Measurements from ENCODE around the gene GTF3C2.

Gene GTF3C2

GRCh38 chr2:27298391-27299080, 58.0 kb downstream of the GTF3C2 start:
- no peak for DNase-seq (ENCODE audit: extremely low read depth in 1 of 2, low read depth in 1 of 2)

- DNase-seq (ENCODE audit: extremely low read depth in 1 of 2, low read depth in 1 of 2), result no peak
These were observed 59.4 kb downstream of the GTF3C2 start for GRCh38 chr2:27297195-27297594.

GRCh38 chr2:27296481-27296880, 60.1 kb downstream of the GTF3C2 start:
- DNase-seq (ENCODE audit: extremely low read depth in 1 of 2, low read depth in 1 of 2), result no peak

GRCh38 chr2:27294928-27295327, 61.6 kb downstream of the GTF3C2 start:
- DNase-seq (ENCODE audit: extremely low read depth in 1 of 2, low read depth in 1 of 2), result no peak

- DNase-seq (ENCODE audit: extremely low read depth in 1 of 2, low read depth in 1 of 2), result no peak
These were observed 64.7 kb downstream of the GTF3C2 start for GRCh38 chr2:27291865-27292264.

GRCh38 chr2:27290549-27290948, 66.0 kb downstream of the GTF3C2 start:
- no peak for DNase-seq (ENCODE audit: extremely low read depth in 1 of 2, low read depth in 1 of 2)

GRCh38 chr2:27288610-27289009, 68.0 kb downstream of the GTF3C2 start:
- DNase-seq (ENCODE audit: extremely low read depth in 1 of 2, low read depth in 1 of 2), result no peak

GRCh38 chr2:27285481-27285880, 71.1 kb downstream of the GTF3C2 start:
- no peak for DNase-seq (ENCODE audit: extremely low read depth in 1 of 2, low read depth in 1 of 2)

GRCh38 chr2:27284996-27285395, 71.6 kb downstream of the GTF3C2 start:
- no peak for DNase-seq (ENCODE audit: extremely low read depth in 1 of 2, low read depth in 1 of 2)

GRCh38 chr2:27282892-27283291, 73.7 kb downstream of the GTF3C2 start:
- no peak for DNase-seq (ENCODE audit: extremely low read depth in 1 of 2, low read depth in 1 of 2)

GRCh38 chr2:27281855-27282559, 74.6 kb downstream of the GTF3C2 start, which contains the start of gene TRIM54:
Gene TRIM54 (plus strand): TSS chr2:27282429. CDS start chr2:27282732, 303 bp downstream.
- no peak for DNase-seq (ENCODE audit: extremely low read depth in 1 of 2, low read depth in 1 of 2)

GRCh38 chr2:27281442-27281841, 75.1 kb downstream of the GTF3C2 start:
- DNase-seq (ENCODE audit: extremely low read depth in 1 of 2, low read depth in 1 of 2), result no peak

- no peak for DNase-seq (ENCODE audit: extremely low read depth in 1 of 2, low read depth in 1 of 2)
These were observed 75.7 kb downstream of the GTF3C2 start for GRCh38 chr2:27280826-27281225.

- no peak for DNase-seq (ENCODE audit: extremely low read depth in 1 of 2, low read depth in 1 of 2)
These were observed 78.6 kb downstream of the GTF3C2 start for GRCh38 chr2:27278010-27278409.
